Activated B cell treated with CpG ODN at 0.5 μM for 24 hours (primary cell): ENCODE results near the gene KCNG3. TPM values are rescaled to one million over a fixed set of nuclear protein-coding genes. Genes with fewer than 3 reads are reported as not detected.

Source experiments
- ATAC-seq: fragments of 200-7000 bp; cut with Tn5 transposase; one replicate; pipeline ENCODE4 v1.10.0; 2021; ENCODE audit warnings: low read depth, mild to moderate bottlenecking, moderate library complexity
- CTCF ChIA-PET: fragments of 350-600 bp; sonication (Branson Sonifier 250); formaldehyde crosslinking; loops from one replicate; lab custom pipeline; 2021; ENCODE audit warnings: antibody characterized with exemption; lab: Charles Lee
- POLR2A ChIA-PET: fragments of 350-600 bp; sonication (Branson Sonifier 250); formaldehyde crosslinking; loops from one replicate; lab custom pipeline; 2021; ENCODE audit warnings: antibody characterized with exemption; lab: Charles Lee
- DNase-seq: peaks from one replicate; pipeline ENCODE4 v3.0.0; 2022
- H3K27ac Mint-ChIP-seq: one replicate; pipeline ENCODE4 v1.8.0; 2020; ENCODE audit warnings: mixed read lengths
- H3K27me3 Mint-ChIP-seq: one replicate; pipeline ENCODE4 v1.8.0; 2021; ENCODE audit warnings: mixed read lengths
- H3K36me3 Mint-ChIP-seq: one replicate; pipeline ENCODE4 v1.8.0; 2021; ENCODE audit warnings: low read depth, mixed read lengths
- H3K4me1 Mint-ChIP-seq: one replicate; pipeline ENCODE4 v1.8.0; 2021; ENCODE audit warnings: mixed read lengths
- H3K4me3 Mint-ChIP-seq: one replicate; pipeline ENCODE4 v1.8.0; 2020; ENCODE audit warnings: mild to moderate bottlenecking, mixed read lengths
- H3K9me3 Mint-ChIP-seq: one replicate; pipeline ENCODE4 v1.8.0; 2020; ENCODE audit warnings: mixed read lengths
- CTCF ChIP-seq: fragments of 200-600 bp; IDR thresholded peaks from one replicate; pipeline ENCODE4 v1.8.0; 2022; ENCODE audit warnings: antibody characterized with exemption, mild to moderate bottlenecking
- intact Hi-C: fragments of 100-400 bp; cut with micrococcal nuclease; formaldehyde crosslinking; loops from one replicate; pipeline ENCODE4 v1.15.1; 2024
- total RNA-seq: library from RNA; stranded (reverse); gene quantifications from 2 replicates; pipeline ENCODE4 v1.2.3, GENCODE V29; 2022

KCNG3 gene
- total RNA-seq, 1 donor from 2014 or later = not detected

GRCh38 chr2:42492691-42493467 is 903 bp downstream of the KCNG3 start:
- DNase-seq (peak; percentile 18), ATAC-seq (no peak)
- ChIA-PET POLR2A (no interaction called here), CTCF (interaction anchor here (4.6 kb wide), 1 partner anchor 171 kb away, joined by 32 read pairs; no protein-coding TSS in a partner anchor)
- Mint-ChIP-seq H3K27ac (no peak overlapping the region), H3K36me3 (peaks cover 3% of the 10 kb centered on the region), H3K9me3 (no peaks in the 10 kb centered on the region), H3K4me3 (peak overlapping the region; percentile 58), H3K4me1 (peaks cover 8% of the 10 kb centered on the region), H3K27me3 (peaks cover 25% of the 10 kb centered on the region)
- intact Hi-C loops = loop anchor here (5.0 to 10.0 kb wide), 2 partner anchors 102 to 396 kb away; no protein-coding TSS in a partner anchor
- no peak for TF ChIP-seq CTCF

- Mint-ChIP-seq H3K27me3 (peaks cover 18% of the 10 kb centered on the region), H3K9me3 (no peaks in the 10 kb centered on the region), H3K4me1 (no peaks in the 10 kb centered on the region), H3K4me3 (no peak overlapping the region), H3K36me3 (no peaks in the 10 kb centered on the region), H3K27ac (no peak overlapping the region)
- no peak for TF ChIP-seq CTCF
- intact Hi-C loops = no loop called here
- ChIA-PET CTCF (no interaction called here), POLR2A (no interaction called here)
- DNase-seq (no peak), ATAC-seq (no peak)
Measured at GRCh38 chr2:42488297-42488696, 5.5 kb downstream of the KCNG3 start.

GRCh38 chr2:42486145-42486906 is 7.5 kb downstream of the KCNG3 start:
- Mint-ChIP-seq H3K9me3 (no peaks in the 10 kb centered on the region), H3K4me1 (no peaks in the 10 kb centered on the region), H3K4me3 (no peak overlapping the region), H3K27me3 (peaks cover 14% of the 10 kb centered on the region), H3K27ac (no peak overlapping the region), H3K36me3 (no peaks in the 10 kb centered on the region)
- CTCF ChIA-PET = no interaction called here
- no peak for ATAC-seq
- no peak for TF ChIP-seq CTCF
- intact Hi-C loops = no loop called here
- no peak for DNase-seq
- POLR2A ChIA-PET = no interaction called here

GRCh38 chr2:42480402-42480801 is 13.4 kb downstream of the KCNG3 start:
- DNase-seq (no peak), ATAC-seq (no peak)
- ChIA-PET CTCF (no interaction called here), POLR2A (no interaction called here)
- Mint-ChIP-seq H3K4me3 (no peak overlapping the region), H3K4me1 (no peaks in the 10 kb centered on the region), H3K27me3 (peaks cover 3% of the 10 kb centered on the region), H3K36me3 (no peaks in the 10 kb centered on the region), H3K27ac (no peak overlapping the region), H3K9me3 (no peaks in the 10 kb centered on the region)
- intact Hi-C loops = no loop called here
- TF ChIP-seq CTCF = no peak
